ENCODE data around the gene LCNL1.

The LCNL1 gene

DNA sequence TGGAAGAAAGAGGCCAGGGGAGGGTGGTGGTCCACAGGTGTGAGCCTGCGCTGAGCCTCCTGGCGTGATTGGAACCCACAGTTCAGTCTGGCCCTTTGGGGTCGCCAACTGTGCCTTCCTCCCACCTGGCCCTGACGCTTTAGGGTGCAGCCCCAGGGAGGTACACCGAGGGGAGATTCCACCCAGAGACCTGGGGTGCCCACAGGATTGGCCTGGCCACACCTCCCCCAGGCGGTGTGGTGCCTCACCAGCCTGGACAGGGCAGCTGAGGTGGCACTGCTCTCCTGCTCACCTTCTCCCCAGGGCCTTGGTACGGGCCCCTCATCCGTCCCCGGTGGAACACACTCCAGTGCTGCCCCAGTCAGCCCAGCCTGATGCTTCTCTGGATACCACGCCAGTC is 14.6 kb downstream of the LCNL1 start:
- Histone ChIP-seq H3K36me3 (ENCODE audit: control insufficient read depth, insufficient read depth, low read length) (no peaks in the 10 kb centered on the region), H3K9ac (no peak overlapping the region), H3K4me2 (ENCODE audit: low read length) (no peak overlapping the region), H3K79me2 (no peaks in the 10 kb centered on the region), H3K27me3 (ENCODE audit: control insufficient read depth, insufficient read depth, low read length) (no peaks in the 10 kb centered on the region), H3K27ac (no peak overlapping the region), H3K4me3 (ENCODE audit: low read depth, low read length) (no peak overlapping the region), H3K9me3 (ENCODE audit: control insufficient read depth, low read length) (no peaks in the 10 kb centered on the region), H3K4me1 (no peaks in the 10 kb centered on the region), H2AFZ (no peak overlapping the region)
- no peak for TF ChIP-seq CTCF (IDR thresholded peaks at IDR 0.05)

- Histone ChIP-seq H3K27me3 (ENCODE audit: control insufficient read depth, insufficient read depth, low read length) (no peaks in the 10 kb centered on the region), H3K36me3 (ENCODE audit: control insufficient read depth, insufficient read depth, low read length) (no peaks in the 10 kb centered on the region), H3K79me2 (no peaks in the 10 kb centered on the region), H3K9ac (no peak overlapping the region), H2AFZ (no peak overlapping the region), H3K27ac (no peak overlapping the region), H3K4me3 (ENCODE audit: low read depth, low read length) (no peak overlapping the region), H3K4me1 (no peaks in the 10 kb centered on the region), H3K4me2 (ENCODE audit: low read length) (no peak overlapping the region), H3K9me3 (ENCODE audit: control insufficient read depth, low read length) (no peaks in the 10 kb centered on the region)
- TF ChIP-seq CTCF (IDR thresholded peaks at IDR 0.05), result no peak
These were observed 15.0 kb downstream of the LCNL1 start for GRCh38 chr9:136997830-136998234.

DNA sequence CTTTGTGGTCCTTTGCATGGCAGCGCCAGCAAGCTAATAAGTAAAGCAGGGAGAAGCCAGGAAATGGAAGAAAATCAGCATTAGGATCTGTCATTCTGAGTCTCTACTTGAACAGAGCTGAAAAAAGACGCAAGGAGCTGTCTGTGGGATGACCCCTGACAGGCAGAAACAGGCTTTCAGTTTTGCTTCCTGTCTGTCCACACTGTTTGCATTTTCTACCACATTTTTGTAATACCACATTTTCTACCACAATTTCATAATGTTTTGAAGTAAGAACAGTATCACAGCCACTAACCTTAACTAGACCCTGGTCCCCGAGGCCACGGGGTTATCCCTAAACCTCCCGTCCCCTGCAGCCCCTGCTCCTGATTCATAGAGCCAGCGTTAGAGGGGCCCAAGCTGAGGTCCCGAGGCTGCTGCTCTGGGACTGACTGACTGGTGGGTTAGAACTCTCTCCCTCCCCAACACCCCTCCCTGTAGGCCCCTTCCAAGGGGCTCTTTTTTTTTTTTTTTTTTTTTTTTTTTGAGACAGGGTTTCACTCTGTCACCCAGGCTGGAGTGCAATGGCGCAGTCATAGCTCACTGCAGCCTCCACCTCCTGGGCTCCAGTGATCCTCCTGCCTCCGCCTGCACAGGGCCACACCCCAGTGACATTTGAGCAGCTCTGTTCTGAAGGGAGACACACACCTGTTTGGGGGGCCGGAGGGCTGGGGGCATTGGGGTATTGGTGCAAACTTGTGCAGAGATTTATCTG is 17.6 kb downstream of the LCNL1 start:
- H3K9ac ChIP-seq, result no peak overlapping the region
- no peak overlapping the region for H3K4me2 ChIP-seq (ENCODE audit: low read length)
- no peaks in the 10 kb centered on the region for H3K4me1 ChIP-seq

GRCh38 chr9:137001857-137002645 is 19.3 kb downstream of the LCNL1 start:
- no peak overlapping the region for H3K27ac ChIP-seq
- H3K9ac ChIP-seq, result no peak overlapping the region
- no peaks in the 10 kb centered on the region for H3K9me3 ChIP-seq (ENCODE audit: control insufficient read depth, low read length)
- no peaks in the 10 kb centered on the region for H3K4me1 ChIP-seq
- H3K4me3 ChIP-seq (ENCODE audit: low read depth, low read length), result no peak overlapping the region
- H3K36me3 ChIP-seq (ENCODE audit: control insufficient read depth, insufficient read depth, low read length), result no peaks in the 10 kb centered on the region
- H3K4me2 ChIP-seq (ENCODE audit: low read length), result no peak overlapping the region
- no peaks in the 10 kb centered on the region for H3K79me2 ChIP-seq
- H2AFZ ChIP-seq, result no peak overlapping the region
- no peak for TF ChIP-seq CTCF (IDR thresholded peaks at IDR 0.05)
- H3K27me3 ChIP-seq (ENCODE audit: control insufficient read depth, insufficient read depth, low read length), result no peaks in the 10 kb centered on the region

More for the DNA sequence above, 17.6 kb downstream of the LCNL1 start:
- TF ChIP-seq CTCF (IDR thresholded peaks at IDR 0.05), result no peak
- H3K36me3 ChIP-seq (ENCODE audit: control insufficient read depth, insufficient read depth, low read length), result no peaks in the 10 kb centered on the region
- H3K27me3 ChIP-seq (ENCODE audit: control insufficient read depth, insufficient read depth, low read length), result no peaks in the 10 kb centered on the region
- H3K79me2 ChIP-seq, result no peaks in the 10 kb centered on the region
- no peak overlapping the region for H3K4me3 ChIP-seq (ENCODE audit: low read depth, low read length)
- no peak overlapping the region for H2AFZ ChIP-seq
- no peaks in the 10 kb centered on the region for H3K9me3 ChIP-seq (ENCODE audit: control insufficient read depth, low read length)
- H3K27ac ChIP-seq, result no peak overlapping the region
